Ishikawa (cell line): Measurements from ENCODE around the gene GPR18.

Source experiments
- CEBPB ChIP-seq: IDR thresholded peaks from 2 replicates; pipeline ENCODE4 v1.6.1; 2012
- EP300 ChIP-seq: IDR thresholded peaks from 2 replicates; pipeline ENCODE4 v1.6.1; 2012; ENCODE audit warnings: borderline replicate concordance
- FOXM1 ChIP-seq: IDR thresholded peaks from 2 replicates; pipeline ENCODE4 v1.6.1; 2012; ENCODE audit warnings: low read depth, borderline replicate concordance
- MAX ChIP-seq: IDR thresholded peaks from 2 replicates; pipeline ENCODE4 v1.6.1; 2012
- RAD21 ChIP-seq: IDR thresholded peaks from 2 replicates; pipeline ENCODE4 v1.6.1; 2012; ENCODE audit warnings: low read depth
- REST ChIP-seq: IDR thresholded peaks from 2 replicates; pipeline ENCODE4 v1.6.1; 2012; ENCODE audit warnings: low read depth, mild to moderate bottlenecking
- TAF1 ChIP-seq: IDR thresholded peaks from 2 replicates; pipeline ENCODE4 v1.6.1; 2012; ENCODE audit warnings: low read depth, mild to moderate bottlenecking
- TCF12 ChIP-seq: IDR thresholded peaks from 2 replicates; pipeline ENCODE4 v1.6.1; 2012; ENCODE audit warnings: low read depth
- USF1 ChIP-seq: IDR thresholded peaks from 2 replicates; pipeline ENCODE4 v1.6.1; 2012
- ZBTB7A ChIP-seq: IDR thresholded peaks from 2 replicates; pipeline ENCODE4 v1.6.1; 2012; ENCODE audit warnings: low read depth

- no peak for TF ChIP-seq USF1
- TF ChIP-seq MAX, result no peak
- TF ChIP-seq RAD21, result no peak
- no peak for TF ChIP-seq TCF12
- no peak for TF ChIP-seq CEBPB
- no peak for TF ChIP-seq EP300
- no peak for TF ChIP-seq TAF1
- TF ChIP-seq ZBTB7A, result no peak
- TF ChIP-seq REST, result no peak
- TF ChIP-seq FOXM1, result no peak
These were observed 14.3 kb upstream of the GPR18 start for GRCh38 chr13:99272481-99272880.
